Measurements from ENCODE around the gene MC2R. TPM values are rescaled to one million over a fixed set of nuclear protein-coding genes. Genes with fewer than 3 reads are reported as not detected.

The MC2R gene
- total and polyA plus RNA-seq, 2 donors from 2014 or later, result not detected

- H3K27me3 ChIP-seq (ENCODE audit: control insufficient read depth, insufficient read depth, low read length), result no peaks in the 10 kb centered on the region
- FAIRE-seq, result no peak
- no peak for DNase-seq
- no peaks in the 10 kb centered on the region for H3K4me1 ChIP-seq (ENCODE audit: control insufficient read depth in 2 of 3, insufficient read depth in 2 of 3, low read depth in 1 of 3, low read length in 3 of 3)
- TF ChIP-seq, protein P1, sequence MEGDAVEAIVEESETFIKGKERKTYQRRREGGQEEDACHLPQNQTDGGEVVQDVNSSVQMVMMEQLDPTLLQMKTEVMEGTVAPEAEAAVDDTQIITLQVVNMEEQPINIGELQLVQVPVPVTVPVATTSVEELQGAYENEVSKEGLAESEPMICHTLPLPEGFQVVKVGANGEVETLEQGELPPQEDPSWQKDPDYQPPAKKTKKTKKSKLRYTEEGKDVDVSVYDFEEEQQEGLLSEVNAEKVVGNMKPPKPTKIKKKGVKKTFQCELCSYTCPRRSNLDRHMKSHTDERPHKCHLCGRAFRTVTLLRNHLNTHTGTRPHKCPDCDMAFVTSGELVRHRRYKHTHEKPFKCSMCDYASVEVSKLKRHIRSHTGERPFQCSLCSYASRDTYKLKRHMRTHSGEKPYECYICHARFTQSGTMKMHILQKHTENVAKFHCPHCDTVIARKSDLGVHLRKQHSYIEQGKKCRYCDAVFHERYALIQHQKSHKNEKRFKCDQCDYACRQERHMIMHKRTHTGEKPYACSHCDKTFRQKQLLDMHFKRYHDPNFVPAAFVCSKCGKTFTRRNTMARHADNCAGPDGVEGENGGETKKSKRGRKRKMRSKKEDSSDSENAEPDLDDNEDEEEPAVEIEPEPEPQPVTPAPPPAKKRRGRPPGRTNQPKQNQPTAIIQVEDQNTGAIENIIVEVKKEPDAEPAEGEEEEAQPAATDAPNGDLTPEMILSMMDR (IDR thresholded peaks at IDR 0.05; ENCODE audit: borderline replicate concordance, extremely low read depth, insufficient read depth), result no peak
- H3K9ac ChIP-seq (ENCODE audit: low read length in 3 of 3), result no peak overlapping the region
- intact Hi-C loops (cut with DNase I), result no loop called here
- no peaks in the 10 kb centered on the region for H3K9me3 ChIP-seq (ENCODE audit: control insufficient read depth in 2 of 3, insufficient read depth in 1 of 3, low read length in 3 of 3)
- no peak overlapping the region for H3K27ac ChIP-seq (ENCODE audit: low read depth in 2 of 2, low read length in 2 of 2)
- H3K36me3 ChIP-seq (ENCODE audit: control insufficient read depth in 2 of 3, insufficient read depth in 3 of 3, low read length in 3 of 3), result no peaks in the 10 kb centered on the region
- H3K4me3 ChIP-seq (ENCODE audit: low read length in 3 of 3), result no peak overlapping the region
These were observed 35.8 kb downstream of the MC2R start for GRCh38 chr18:13879492-13879891.

DNA sequence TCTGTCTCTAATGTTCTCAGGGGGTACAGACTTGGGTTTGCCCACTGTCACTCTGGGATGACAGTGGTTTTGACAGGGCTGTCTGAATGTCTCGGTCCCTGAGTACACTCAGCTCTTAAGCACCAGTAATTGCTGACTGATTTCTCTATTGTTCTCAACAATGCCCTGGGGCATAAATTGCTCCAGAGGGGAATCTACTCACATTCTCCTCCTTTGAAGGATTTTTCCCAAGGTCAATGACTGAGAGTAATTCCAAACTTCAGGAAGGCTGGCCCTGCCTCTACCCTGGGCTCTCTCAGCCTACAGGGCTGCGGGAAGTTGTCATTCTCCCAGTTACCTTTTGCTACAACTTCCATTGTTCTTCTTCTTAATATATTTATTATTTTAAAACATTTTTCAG, 36.5 kb downstream of the MC2R start:
- Histone ChIP-seq H3K27ac (ENCODE audit: low read depth in 2 of 2, low read length in 2 of 2) (no peak overlapping the region), H3K9me3 (ENCODE audit: control insufficient read depth in 2 of 3, insufficient read depth in 1 of 3, low read length in 3 of 3) (no peaks in the 10 kb centered on the region), H3K36me3 (ENCODE audit: control insufficient read depth in 2 of 3, insufficient read depth in 3 of 3, low read length in 3 of 3) (no peaks in the 10 kb centered on the region), H3K4me3 (ENCODE audit: low read length in 3 of 3) (no peak overlapping the region), H3K27me3 (ENCODE audit: control insufficient read depth, insufficient read depth, low read length) (no peaks in the 10 kb centered on the region), H3K4me1 (ENCODE audit: control insufficient read depth in 2 of 3, insufficient read depth in 2 of 3, low read depth in 1 of 3, low read length in 3 of 3) (no peaks in the 10 kb centered on the region), H3K9ac (ENCODE audit: low read length in 3 of 3) (no peak overlapping the region)
- intact Hi-C loops (cut with DNase I), result no loop called here
- TF ChIP-seq, protein P1 (IDR thresholded peaks at IDR 0.05; ENCODE audit: borderline replicate concordance, extremely low read depth, insufficient read depth), result no peak
- FAIRE-seq, result no peak
- DNase-seq, result no peak

DNA sequence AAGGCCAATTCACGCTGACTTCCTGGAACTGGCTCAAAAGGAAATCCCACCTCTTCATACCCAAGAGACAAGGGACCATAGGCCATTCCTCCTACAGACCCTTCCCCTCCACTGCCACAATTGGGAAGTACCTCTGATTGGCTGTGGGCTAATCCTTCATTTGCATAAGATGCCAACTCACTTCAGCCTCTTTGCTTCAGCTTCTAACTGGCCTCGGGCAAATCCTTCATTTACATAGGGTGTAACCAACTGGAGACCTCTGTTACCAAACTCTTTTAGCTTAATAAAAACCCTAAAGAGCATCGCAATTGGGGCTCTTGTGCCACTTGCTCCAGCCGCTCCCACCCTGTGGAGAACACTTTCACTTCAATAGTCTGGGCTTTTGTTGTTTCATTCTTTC, 38.2 kb downstream of the MC2R start:
- Histone ChIP-seq H3K27me3 (ENCODE audit: control insufficient read depth, insufficient read depth, low read length) (no peaks in the 10 kb centered on the region), H3K4me3 (ENCODE audit: low read length in 3 of 3) (no peak overlapping the region), H3K9ac (ENCODE audit: low read length in 3 of 3) (no peak overlapping the region), H3K27ac (ENCODE audit: low read depth in 2 of 2, low read length in 2 of 2) (no peak overlapping the region), H3K36me3 (ENCODE audit: control insufficient read depth in 2 of 3, insufficient read depth in 3 of 3, low read length in 3 of 3) (no peaks in the 10 kb centered on the region), H3K4me1 (ENCODE audit: control insufficient read depth in 2 of 3, insufficient read depth in 2 of 3, low read depth in 1 of 3, low read length in 3 of 3) (no peaks in the 10 kb centered on the region), H3K9me3 (ENCODE audit: control insufficient read depth in 2 of 3, insufficient read depth in 1 of 3, low read length in 3 of 3) (no peaks in the 10 kb centered on the region)
- no peak for DNase-seq
- intact Hi-C loops (cut with DNase I), result no loop called here
- TF ChIP-seq, protein P1 (IDR thresholded peaks at IDR 0.05; ENCODE audit: borderline replicate concordance, extremely low read depth, insufficient read depth), result no peak
- no peak for FAIRE-seq

DNA sequence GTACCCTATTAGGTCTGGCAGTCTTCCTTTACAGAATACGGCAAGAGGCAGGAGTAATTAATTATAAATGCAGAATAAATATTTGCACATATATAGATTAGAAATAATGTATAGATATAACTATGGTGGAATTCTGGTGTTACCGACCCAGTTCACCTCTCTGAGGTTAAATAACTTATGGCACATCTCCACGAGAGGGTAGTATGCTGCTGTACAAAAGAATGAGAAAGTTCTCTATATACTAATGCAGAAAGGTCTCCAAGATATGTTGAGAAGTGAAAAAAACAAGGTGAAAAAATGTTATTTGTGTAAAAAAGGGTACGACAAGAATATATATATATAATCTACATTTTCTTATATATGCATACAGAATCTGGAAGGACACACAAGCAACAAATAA, 40.8 kb downstream of the MC2R start:
- no peak overlapping the region for H3K4me3 ChIP-seq (ENCODE audit: low read length in 3 of 3)
- no peak overlapping the region for H3K9ac ChIP-seq (ENCODE audit: low read length in 3 of 3)
- TF ChIP-seq, protein P1 (IDR thresholded peaks at IDR 0.05; ENCODE audit: borderline replicate concordance, extremely low read depth, insufficient read depth), result no peak
- H3K27me3 ChIP-seq (ENCODE audit: control insufficient read depth, insufficient read depth, low read length), result no peaks in the 10 kb centered on the region
- intact Hi-C loops (cut with DNase I), result no loop called here
- no peaks in the 10 kb centered on the region for H3K4me1 ChIP-seq (ENCODE audit: control insufficient read depth in 2 of 3, insufficient read depth in 2 of 3, low read depth in 1 of 3, low read length in 3 of 3)
- H3K27ac ChIP-seq (ENCODE audit: low read depth in 2 of 2, low read length in 2 of 2), result no peak overlapping the region
- DNase-seq (no peak), FAIRE-seq (no peak)
- no peaks in the 10 kb centered on the region for H3K36me3 ChIP-seq (ENCODE audit: control insufficient read depth in 2 of 3, insufficient read depth in 3 of 3, low read length in 3 of 3)
- no peaks in the 10 kb centered on the region for H3K9me3 ChIP-seq (ENCODE audit: control insufficient read depth in 2 of 3, insufficient read depth in 1 of 3, low read length in 3 of 3)

All from kidney (tissue), 14 donors.